ENCODE results near the gene OGDHL. TPM values are rescaled to one million over a fixed set of nuclear protein-coding genes. Genes with fewer than 3 reads are reported as not detected.
A peak's percentile ranks its signal among the peaks of the same experiment; 100 is the strongest.

The OGDHL gene
- total and polyA plus RNA-seq, 9 of the 15 experiments (the other 6 are each of a cell fraction or from before 2014, with no cell fraction given), result 0.01 to 1.8 (median 0.91) TPM

DNA sequence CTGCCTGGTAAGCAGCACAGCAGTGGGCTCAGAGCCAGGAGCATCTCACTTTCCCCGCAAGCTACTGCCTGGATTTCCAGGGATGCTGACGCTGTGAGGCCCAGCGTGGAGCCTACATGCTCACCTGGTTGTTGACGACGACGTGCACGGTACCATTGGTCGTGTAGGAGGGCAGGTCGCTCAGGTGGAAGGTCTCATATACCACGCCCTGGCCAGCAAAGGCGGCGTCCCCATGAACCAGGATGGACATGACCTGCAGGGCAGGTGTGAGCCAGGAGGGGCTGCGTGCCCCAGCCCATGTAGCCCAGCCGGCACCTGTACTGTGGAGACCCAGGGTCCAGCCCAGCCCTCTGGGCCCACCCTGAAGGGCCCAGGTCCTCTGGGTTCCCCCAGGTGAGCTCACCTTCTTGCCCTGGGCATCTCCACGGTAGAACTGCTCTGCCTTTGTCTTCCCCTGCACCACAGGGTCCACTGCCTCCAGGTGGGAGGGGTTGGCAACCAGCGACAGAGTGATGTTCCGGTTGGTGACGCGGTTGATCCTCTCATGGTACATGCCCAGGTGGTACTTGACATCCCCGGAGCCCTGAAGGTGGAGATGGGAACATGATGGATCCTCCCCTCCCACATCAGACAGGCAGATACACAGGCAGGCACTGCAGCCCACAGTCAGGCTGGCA is 15.4 kb downstream of the OGDHL start:
- H4K20me1 ChIP-seq (replicated peaks; ENCODE audit: control insufficient read depth, insufficient read depth, low read length), result peaks cover 14% of the 10 kb centered on the region; the same call in 1 of the 2 replicates
- no peak overlapping the region for H2AFZ ChIP-seq (ENCODE audit: low read depth, low read length)
- peaks cover 7 to 55% of the 10 kb centered on the region in 2 experiments; a peak in 4 of 5 replicates for H3K27me3 ChIP-seq (ENCODE audit: control insufficient read depth in 2 of 2, insufficient read depth in 2 of 2, low read length in 2 of 2)
- H3K9me3 ChIP-seq (replicated peaks; ENCODE audit: control insufficient read depth, insufficient read depth, low read depth, low read length), result no peaks in the 10 kb centered on the region
- FAIRE-seq (no peak), DNase-seq (ENCODE audit: extremely low read depth in 1 of 4, low spot score in 3 of 4) (no peak), ATAC-seq (no peak)
- TF ChIP-seq TCF15 (CRISPR knock-in tag; IDR thresholded peaks at IDR 0.05) (no peak), ZSCAN32 (CRISPR knock-in tag; IDR thresholded peaks at IDR 0.05) (no peak), RB1 (IDR thresholded peaks at IDR 0.05; ENCODE audit: low read depth) (no peak), U2AF1 (optimal IDR thresholded peaks at IDR 0.05; ENCODE audit: low read depth, low read length) (no peak), ZEB2 (IDR thresholded peaks at IDR 0.05) (no peak), SETDB1 (IDR thresholded peaks at IDR 0.05; ENCODE audit: low read length) (no peak), CBFB (CRISPR knock-in tag; IDR thresholded peaks at IDR 0.05) (no peak), POLR2H (tag; IDR thresholded peaks at IDR 0.05; ENCODE audit: low read depth) (no peak), ZKSCAN3 (CRISPR knock-in tag; IDR thresholded peaks at IDR 0.05) (no peak)
- 2% methylated on average over 20 of the region's 20 CpGs for WGBS (ENCODE audit: insufficient coverage, low coverage, missing lambda C conversion rate)
- intact Hi-C loops (cut with micrococcal nuclease) (loop anchor here (5.0 kb wide), 1 partner anchor 154 kb away; no protein-coding TSS in a partner anchor), in situ Hi-C loops (cut with MboI) (no loop called here)
- H3K27ac ChIP-seq (ENCODE audit: extremely low read depth, low read depth, low read length), result no peak overlapping the region
- H3K4me1 ChIP-seq (replicated peaks in 1 of 2; ENCODE audit: control insufficient read depth in 2 of 2, insufficient read depth in 2 of 2, low read length in 2 of 2), result no peaks in the 10 kb centered on the region; a peak in 1 of 5 replicates
- ChIA-PET CTCF (ENCODE audit: low intra/inter-chr PET ratio) (no interaction called here), POLR2A (interaction anchor here (1.4 kb wide), 1 partner anchor 14 kb away, joined by 4 read pairs; no protein-coding TSS in a partner anchor)
- H3K36me3 ChIP-seq (ENCODE audit: control insufficient read depth, insufficient read depth, low read length), result no peaks in the 10 kb centered on the region
- BruUV-seq (replicated peaks), result no TSS peak
- H3K4me3 ChIP-seq, result no peak overlapping the region
- no peaks in the 10 kb centered on the region for H3K9me1 ChIP-seq (ENCODE audit: control insufficient read depth, insufficient read depth, low read length)
- no peak overlapping the region for H3K4me2 ChIP-seq (ENCODE audit: insufficient read depth, low read length)
- 0 out of 4 replicates have a peak overlapping the region, but pooled peaks of 1 of the 2 experiments have one; percentile 16 for H3K9ac ChIP-seq (ENCODE audit: insufficient read depth in 1 of 2, low read depth in 2 of 2, low read length in 2 of 2)
- no peaks in the 10 kb centered on the region for H3K79me2 ChIP-seq (ENCODE audit: control insufficient read depth, insufficient read depth, low read length)

All from K562 (cell line).